ENCODE data around the gene IMPA2.
A peak's percentile ranks its signal among the peaks of the same experiment; 100 is the strongest.
"Not testable (repeated sequence)": the region's sequence is repeated elsewhere in the genome, so short reads cannot be mapped to it uniquely, and the experiment has no call there.

IMPA2 gene

GRCh38 chr18:11981192-11981542 lies at the start of gene IMPA2:
Gene IMPA2 (plus strand): TSS chr18:11981507. CDS start chr18:11981670, 163 bp downstream.
- DNase-seq, result no peak

- DNase-seq, result no peak
Observed at GRCh38 chr18:11932393-11932792, 48.9 kb upstream of the IMPA2 start.

- DNase-seq, result peak; percentile 79
Observed at GRCh38 chr18:11937874-11938478, 43.3 kb upstream of the IMPA2 start.

GRCh38 chr18:11940956-11941355 lies 40.4 kb upstream of the IMPA2 start:
- no peak for DNase-seq

- no peak for DNase-seq
Observed at GRCh38 chr18:11943551-11943950, 37.8 kb upstream of the IMPA2 start.

- DNase-seq, result no peak
Observed at GRCh38 chr18:11944252-11944651, 37.1 kb upstream of the IMPA2 start.

GRCh38 chr18:11944786-11945185 lies 36.5 kb upstream of the IMPA2 start:
- no peak for DNase-seq

GRCh38 chr18:11945834-11946659 lies 35.3 kb upstream of the IMPA2 start:
- DNase-seq, result not testable (repeated sequence)

- no peak for DNase-seq
Observed at GRCh38 chr18:11946756-11947155, 34.6 kb upstream of the IMPA2 start.

GRCh38 chr18:11947214-11948191 lies 33.8 kb upstream of the IMPA2 start:
- peak; percentile 54 for DNase-seq

- DNase-seq, result no peak
Observed at GRCh38 chr18:11948852-11949523, 32.3 kb upstream of the IMPA2 start.

GRCh38 chr18:11950824-11951223 lies 30.5 kb upstream of the IMPA2 start:
- no peak for DNase-seq

GRCh38 chr18:11951390-11951851 lies 29.9 kb upstream of the IMPA2 start:
- no peak for DNase-seq

- DNase-seq, result no peak
Observed at GRCh38 chr18:11953113-11953512, 28.2 kb upstream of the IMPA2 start.

GRCh38 chr18:11955239-11956029 lies 25.9 kb upstream of the IMPA2 start:
- no peak for DNase-seq

- no peak for DNase-seq
Observed at GRCh38 chr18:11956371-11957308, 24.7 kb upstream of the IMPA2 start.

- DNase-seq, result no peak
Observed at GRCh38 chr18:11957636-11958035, 23.7 kb upstream of the IMPA2 start.

GRCh38 chr18:11959651-11960050 lies 21.7 kb upstream of the IMPA2 start:
- not testable (repeated sequence) for DNase-seq

GRCh38 chr18:11960743-11961380 lies 20.4 kb upstream of the IMPA2 start:
- DNase-seq, result no peak

- no peak for DNase-seq
Observed at GRCh38 chr18:11962597-11962996, 18.7 kb upstream of the IMPA2 start.

All from stimulated activated CD4-positive, alpha-beta T cell treated with anti-CD3 and anti-CD28 coated beads, Interleukin-4, amount 100 ng/mL, for 1 hour (primary cell).